Ramos (cell line): Measurements from ENCODE around the gene SLC7A11.
"Not testable (repeated sequence)": the region's sequence is repeated elsewhere in the genome, so short reads cannot be mapped to it uniquely, and the experiment has no call there.

Source experiments
- in situ Hi-C: fragments of 300-500 bp; cut with MboI; formaldehyde crosslinking; loops from one replicate; pipeline ENCODE4 v1.14.3; 2022; ENCODE audit warnings: low sequenced_read_pairs; ENCODE audit not compliant: unreplicated experiment

The SLC7A11 gene

DNA sequence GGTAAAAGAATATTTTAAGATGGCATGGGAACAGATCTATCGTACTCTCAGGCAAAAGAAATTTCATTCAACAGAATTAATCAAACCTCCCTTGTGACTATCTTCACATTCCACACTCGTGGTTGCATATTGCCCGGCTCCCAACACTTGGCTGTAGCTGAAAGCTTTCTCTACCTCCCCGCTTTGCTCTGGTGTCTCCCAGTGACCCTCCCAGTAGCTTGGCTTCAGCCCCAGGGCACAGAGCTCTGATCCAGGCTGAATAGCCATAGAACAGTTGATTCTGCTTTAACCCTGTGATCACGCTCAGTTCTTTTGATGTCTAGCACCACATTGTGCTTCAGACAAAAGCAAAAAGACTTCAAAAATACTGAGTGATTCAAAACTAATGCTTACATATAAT is 24.6 kb downstream of the SLC7A11 start:
- in situ Hi-C loops, result no loop called here

DNA sequence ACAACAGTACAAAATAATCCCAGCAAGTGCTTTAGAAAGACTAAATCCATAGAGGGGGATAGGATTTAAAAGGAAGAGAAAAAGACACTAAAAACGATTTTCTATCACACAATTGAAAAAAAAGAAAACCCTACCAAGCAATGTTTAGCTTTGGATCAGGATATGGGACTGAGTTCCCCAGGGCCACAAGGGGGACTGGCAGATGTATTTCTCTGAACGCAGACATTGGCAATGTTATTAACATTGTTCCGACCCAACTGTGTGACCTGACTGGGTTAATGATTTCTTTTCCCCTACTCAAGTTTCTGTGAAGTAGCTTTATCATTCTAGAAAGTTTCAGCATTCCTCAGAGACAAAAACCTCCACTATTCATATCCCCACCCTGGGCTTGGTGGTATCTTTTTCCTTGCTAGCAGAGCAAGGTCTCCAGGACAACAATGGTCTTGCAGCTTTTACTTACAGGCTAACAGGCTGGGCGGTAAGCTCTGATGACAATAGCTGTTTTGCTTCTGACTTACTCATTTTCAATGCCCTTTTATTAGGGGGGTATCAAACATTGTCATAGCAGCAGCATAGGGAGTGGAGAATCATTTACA is 25.8 kb downstream of the SLC7A11 start:
- in situ Hi-C loops, result no loop called here

DNA sequence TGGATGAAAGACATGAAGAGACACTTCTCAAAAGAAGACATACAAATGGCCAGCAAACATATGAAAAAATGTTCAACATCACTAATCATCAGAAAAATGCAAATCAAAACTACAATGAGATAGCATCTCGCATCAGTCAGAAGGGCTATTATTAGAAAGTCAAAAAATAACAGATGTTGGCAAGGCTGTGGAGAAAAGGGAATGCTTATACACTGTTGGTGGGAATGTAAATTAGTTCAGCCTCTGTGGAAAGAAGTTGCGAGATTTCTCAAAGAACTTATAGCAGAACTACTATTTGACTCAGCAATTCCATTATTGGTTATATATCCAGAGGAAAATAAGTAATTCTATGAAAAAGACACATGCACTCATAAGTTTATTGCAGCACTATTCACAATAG is 31.6 kb downstream of the SLC7A11 start:
- in situ Hi-C loops, result not testable (repeated sequence)

DNA sequence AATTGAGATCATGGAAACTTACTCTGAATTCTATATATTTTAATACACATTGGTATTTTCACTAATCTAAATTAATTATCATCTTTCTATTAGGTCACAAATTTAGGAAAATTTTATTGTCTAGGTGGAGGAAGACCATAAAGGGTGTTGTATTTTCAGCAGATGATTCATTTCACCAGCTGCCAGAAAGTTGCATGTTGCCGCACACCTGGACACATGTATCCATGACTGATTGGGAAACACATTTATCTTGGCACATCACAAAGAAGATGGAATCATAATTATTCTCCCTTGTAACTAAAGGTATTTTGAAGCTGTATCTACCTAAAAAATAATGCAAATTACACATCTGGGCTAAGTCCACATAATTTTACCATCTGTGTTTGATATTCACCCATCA is 33.1 kb downstream of the SLC7A11 start:
- in situ Hi-C loops, result no loop called here

DNA sequence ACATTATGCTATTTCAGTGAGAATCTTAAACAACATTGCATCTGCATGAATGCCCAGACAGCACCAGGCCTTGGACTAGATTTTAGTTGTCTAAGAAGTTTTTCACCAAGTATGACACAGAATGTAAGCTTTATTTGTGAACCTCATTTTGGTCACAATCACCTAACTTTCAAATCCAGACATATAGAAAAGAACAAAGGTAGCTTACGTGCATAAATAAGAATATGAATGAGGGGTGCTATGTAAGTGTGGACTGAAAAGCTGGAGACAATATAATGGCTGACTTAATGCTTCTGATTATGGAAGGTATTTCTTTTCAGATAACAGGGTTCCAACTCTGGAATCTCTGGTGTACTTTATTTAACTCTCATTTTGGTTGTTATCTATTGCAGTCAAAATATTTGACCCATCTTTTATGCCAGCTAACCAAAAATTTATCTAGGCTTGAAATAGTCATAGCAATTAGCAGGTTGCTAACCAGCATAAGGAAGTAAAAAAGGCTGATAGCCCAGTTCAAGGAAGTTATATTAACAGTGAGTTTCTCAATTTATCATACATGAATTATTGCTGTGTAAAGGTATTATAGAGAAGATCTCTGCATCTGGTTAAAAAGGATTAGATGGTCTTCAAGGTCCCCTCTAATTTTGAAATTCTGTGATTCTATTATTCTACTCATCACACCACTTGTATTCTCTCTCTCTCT is 36.5 kb downstream of the SLC7A11 start:
- in situ Hi-C loops, result no loop called here

DNA sequence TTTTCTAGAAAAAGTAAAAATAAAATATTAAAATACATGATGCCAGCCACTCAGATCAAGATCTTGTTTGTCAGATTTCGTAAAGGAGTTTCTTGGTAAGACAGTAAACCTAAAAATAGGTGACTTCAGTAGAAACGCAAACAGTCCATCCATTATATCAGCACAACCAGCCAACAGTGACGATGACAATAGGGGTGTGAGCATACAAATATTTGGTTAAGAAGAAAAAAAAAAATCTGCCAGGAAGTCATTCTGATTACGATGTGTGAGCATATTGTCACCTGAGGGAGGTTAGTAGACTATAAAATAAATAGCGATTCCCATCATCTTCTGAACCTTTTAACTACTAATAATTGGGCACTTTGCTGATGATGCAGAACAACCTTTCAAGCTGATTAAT is 37.6 kb downstream of the SLC7A11 start:
- in situ Hi-C loops, result no loop called here

DNA sequence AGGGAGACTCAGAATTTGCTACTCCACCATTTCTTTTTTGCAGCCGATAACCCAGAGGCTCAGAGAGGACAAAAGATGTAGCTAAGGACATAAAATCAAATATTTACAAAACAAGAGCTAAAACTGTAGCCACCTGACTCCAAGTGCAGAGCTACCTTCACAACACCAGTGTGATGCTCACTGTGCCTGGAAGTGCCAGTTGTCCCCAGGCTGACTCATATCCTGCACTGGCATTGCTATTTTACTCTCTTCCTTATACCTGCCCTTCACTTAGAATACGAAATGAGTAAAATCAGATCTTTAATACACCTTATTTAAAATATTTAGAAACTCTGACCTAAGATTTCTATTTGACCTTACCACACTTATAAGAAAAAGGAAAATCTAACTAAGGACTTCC is 39.5 kb downstream of the SLC7A11 start:
- in situ Hi-C loops, result no loop called here

DNA sequence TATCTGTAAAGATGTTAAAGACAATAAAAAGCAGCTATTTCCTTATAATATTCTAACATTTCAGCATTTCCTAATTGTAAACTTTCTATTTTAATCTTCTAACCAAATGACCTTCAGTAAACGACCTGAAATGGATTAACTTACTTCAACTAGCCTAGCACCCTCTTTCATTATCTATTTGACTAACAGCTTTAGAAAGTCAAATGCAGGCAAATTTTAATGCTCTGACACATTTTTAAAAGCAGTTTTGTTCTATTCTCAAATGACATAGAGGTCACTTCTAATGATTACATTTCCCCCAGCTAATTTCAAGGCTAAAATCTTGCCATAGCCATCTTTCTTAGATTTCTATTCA is 41.9 kb downstream of the SLC7A11 start:
- in situ Hi-C loops, result no loop called here

DNA sequence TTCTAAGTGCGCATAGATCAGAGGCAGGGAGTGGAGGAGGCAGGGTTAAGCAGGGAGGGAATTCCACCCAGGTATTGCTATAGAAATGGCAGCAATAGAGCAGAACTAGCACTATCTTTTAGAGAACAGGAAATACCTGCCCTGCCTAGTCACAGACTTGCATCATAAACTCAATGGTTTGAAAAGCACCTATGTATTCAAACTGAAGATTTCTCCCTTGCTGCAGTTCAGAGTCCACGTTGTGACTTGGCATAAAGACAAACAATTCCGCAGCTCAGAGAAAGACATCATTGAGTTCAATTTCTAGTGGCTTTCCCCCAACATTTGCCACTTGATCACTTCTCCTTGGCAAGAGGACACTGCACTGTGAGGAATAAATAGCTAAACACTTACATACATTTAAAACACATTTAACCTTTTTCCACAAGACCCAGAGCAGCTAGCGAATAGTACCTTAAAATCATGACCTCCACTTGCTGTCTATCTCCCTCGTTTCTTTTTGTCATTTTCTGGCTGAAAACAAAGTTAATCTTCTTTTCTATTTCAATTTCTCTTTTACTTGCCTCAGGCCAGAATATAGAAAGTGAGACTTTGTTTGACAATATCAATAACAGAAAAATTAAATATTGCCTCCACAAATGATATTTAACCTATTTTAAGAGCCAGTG is 42.4 kb downstream of the SLC7A11 start:
- in situ Hi-C loops, result no loop called here

DNA sequence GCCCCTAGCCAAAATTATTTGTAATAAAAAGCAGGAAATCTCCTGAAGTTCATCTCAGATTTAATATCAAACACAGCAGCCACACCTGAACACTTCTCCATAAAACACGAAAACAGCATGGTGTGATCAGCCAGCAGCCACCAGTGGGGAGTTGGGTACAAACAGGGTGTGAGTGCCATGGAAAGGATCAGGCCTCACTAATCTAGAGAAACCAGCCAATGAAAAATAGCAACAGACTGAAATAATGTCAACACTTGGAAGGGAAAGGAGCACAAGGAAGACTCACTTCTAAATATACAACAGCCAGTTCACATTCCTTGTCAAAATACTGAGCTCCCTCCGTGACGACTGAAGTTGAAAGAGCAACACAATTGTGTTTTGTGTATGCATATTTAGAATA is 46.0 kb downstream of the SLC7A11 start:
- in situ Hi-C loops, result no loop called here

DNA sequence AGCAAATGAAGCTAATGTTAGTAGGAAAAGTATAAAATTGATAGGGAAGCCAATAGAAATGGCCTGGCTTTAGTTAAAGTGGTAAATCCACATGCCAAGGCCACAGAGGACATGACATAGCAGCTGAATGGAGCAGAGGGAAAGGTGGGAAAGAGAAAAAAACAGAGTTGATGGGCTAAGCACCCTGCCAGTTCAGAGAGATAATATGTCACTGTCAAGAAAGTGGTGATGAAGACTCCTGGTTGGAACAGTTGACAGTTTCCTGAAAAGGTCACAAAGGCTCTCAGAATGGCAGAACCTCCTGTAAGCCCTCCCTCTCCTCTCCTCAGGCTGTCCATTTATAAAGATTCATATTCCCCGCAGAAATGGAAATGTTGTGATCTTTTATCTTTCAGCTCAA is 48.2 kb downstream of the SLC7A11 start:
- in situ Hi-C loops, result no loop called here

DNA sequence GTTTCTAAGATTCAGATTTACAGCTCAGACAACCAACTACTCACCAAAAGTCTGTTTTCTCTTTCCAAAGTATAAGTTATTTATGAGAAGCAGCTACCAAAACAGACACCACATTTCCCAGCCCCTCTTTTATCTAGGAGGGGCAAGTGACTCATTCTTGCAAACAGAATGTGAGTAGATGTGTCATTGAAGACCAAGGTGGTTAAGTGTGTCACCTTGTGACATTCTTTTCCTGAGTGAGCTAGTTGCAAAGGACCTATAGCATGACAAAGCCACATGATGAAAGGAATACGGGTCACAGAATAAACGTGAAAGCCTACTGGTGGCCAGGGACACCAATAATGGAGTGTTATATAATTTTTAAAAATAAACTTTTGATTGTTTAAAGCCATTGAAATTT is 50.0 kb downstream of the SLC7A11 start:
- in situ Hi-C loops, result no loop called here

DNA sequence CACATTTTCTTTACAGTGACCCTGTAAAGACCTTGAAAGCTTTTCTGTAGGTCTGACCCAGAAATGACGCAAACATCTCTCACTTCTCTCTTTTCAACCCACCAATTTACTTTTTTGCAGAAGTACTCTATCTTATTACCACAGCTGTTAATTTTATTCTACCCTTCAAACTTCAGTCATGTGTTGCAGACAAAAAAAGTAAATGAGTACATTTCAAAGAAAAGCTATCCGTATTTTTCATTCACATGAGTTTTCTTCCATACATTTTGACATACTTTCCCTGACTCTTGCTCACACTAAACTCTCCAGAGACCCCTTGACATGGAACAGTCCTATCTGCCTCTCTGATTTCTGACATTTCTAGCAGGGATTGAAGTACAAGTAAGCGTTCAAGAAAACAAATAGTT is 51.7 kb downstream of the SLC7A11 start:
- in situ Hi-C loops, result no loop called here

DNA sequence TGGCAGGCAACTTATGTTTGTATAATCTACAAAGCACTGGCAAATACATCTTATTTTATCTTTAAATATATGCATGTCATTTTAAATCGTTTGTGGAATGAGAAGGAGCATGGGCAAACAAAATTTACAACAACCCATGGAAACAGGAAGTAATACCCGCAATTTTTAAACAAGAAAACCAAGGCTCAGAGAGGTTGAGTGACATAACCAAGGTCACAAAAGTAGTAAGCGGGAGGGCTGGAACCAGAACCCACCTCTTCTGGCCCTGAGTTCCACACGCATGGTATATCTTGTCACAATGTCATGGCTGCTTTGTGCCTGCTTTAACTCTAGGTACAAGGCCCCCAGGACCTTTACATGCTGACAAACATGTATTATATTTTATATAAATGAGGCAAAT is 52.9 kb downstream of the SLC7A11 start:
- in situ Hi-C loops, result no loop called here

DNA sequence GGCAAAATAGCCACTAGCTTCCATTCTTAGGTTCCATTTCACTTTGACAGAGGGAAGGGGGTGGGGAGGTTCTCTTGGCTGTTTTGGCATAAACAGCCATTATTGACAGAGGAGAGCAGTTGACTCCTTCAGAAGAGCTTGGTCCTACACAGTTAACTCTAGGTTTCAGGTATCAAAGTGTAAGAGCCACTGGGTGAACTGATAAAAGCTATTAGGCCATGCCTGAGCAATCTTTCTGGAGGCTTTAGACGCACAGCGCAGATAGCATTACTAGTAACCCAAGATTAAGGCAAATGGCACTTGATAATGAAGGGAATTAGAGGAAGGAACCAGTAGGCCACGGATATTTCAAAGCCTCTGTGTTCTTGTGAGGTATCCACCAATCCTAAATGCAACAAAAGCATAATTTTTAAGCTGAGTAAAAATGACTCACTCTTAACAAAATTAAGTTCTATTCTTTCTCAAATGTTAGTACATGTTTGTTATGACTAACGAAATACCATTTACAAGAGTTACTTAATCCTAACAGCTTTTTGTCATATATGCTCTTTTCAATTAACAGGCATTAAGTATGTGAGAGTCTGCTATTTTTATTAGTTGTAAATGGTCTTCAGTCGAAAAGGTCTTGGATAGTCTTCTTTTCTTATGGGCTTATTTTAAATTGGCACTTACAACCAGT is 53.6 kb downstream of the SLC7A11 start:
- in situ Hi-C loops, result no loop called here

DNA sequence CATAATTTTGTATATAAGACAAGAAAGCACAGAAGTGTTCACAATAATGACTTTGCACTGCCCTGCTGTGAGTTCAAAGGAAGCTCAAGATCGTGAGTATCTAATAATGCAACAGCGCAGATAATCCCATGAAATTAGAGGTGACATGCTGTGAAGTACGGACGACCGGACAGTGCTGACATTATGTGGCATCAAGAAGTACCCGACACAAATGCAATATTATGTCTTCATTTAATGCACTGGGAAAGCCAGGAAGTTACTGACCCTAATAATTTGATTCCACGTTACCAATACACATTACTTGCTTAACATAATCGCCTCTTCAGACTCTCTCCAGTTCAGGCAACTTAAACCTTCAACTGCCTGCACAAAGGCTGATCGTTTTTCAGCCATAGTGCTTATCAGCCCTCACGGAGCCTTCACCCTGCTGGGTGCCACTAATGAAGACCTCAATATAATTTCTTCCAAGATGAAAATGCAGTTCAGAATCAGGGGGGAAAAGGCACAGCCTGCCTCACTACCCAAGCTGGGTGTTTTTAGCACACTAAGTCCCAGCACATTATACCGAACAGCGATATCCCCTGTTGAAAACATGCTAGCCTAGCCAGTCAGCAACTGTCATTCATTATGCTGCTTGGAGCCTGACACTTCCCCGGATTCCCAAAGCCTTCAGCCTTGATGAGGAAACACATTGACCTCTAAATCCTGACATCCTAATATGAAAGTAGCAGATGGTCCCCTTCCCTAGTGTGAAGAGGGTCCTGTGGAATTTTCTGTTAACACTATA is 56.1 kb downstream of the SLC7A11 start:
- in situ Hi-C loops, result no loop called here

DNA sequence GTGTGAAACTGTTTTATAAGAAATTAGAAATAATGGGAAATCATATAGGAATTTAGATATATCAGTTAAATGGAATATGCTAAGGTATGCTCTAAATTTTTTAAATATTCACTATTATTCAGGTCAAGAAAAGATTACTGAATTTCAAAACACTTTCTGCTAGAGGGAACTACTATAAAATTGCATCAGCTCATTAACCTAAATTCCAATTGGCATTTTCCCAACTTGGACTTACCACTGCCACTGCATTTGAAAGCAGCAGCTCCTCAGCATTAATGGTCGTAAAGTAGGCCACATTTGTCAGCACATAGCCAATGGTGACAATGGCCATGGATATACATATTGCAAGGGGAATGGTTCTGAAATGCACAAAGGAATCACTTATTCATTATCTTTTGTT is 57.3 kb downstream of the SLC7A11 start:
- in situ Hi-C loops, result no loop called here

DNA sequence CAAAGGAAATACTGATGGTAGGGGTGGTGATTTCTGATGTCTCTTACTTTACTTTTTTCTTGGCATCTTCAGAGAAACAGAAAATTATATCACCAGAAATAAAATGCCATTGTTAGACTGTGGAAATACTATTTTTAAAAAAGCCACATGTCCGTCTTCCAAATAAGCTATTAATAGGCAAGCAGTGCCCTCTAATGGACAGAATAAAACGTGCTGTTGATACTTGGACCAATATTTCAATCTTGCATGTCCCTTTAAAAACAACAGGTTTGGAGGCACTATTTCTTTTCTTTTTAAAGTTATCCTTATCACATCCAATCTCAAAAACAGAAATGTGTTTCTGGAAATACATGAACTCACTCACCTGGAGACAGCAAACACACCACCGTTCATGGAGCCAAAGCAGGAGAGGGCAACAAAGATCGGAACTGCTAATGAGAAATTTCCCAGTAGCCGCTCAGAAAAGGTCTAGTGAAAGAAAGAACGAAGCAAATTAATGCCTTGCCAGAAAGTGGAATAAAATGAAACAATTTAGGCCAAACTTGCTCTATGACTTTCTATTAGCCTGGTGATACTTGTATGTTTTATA is 59.2 kb downstream of the SLC7A11 start:
- in situ Hi-C loops, result no loop called here

DNA sequence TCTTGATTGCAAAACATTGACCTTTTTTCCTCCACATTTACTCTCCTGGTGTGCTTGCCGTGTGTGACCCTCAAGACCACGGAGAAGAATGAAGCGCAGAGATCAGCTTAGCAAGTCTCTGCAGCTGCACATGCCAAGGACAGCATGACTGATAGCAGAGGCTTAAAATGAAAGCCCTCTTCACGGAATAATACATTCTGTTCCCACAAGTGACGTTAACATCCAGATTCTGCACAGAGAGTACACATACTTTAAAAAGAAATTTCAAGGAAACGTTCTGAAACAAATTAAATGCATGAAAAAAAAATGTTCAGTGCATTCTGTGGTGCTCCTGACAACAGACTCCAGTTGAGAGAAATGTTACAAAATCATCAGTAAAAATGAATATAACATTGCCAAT is 60.9 kb downstream of the SLC7A11 start:
- in situ Hi-C loops, result no loop called here

DNA sequence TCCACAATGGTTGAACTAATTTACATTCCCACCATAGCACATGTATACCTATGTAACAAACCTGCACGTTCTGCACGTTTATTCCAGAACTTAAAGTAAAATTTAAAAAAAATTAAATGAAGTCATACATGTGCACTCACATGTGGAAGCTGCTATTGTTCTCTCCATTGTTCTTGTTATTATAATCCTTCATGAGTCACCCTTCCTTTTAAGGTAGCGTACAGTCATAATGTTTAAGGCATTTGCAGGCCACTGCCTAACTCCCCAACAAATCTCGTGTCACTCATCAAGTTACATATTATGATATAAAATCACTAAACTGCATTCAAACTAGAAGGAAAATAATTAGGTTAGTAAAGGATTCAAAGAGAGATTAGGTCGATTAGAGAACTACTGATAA is 63.6 kb downstream of the SLC7A11 start:
- in situ Hi-C loops, result no loop called here
